ENCODE data around the gene MGLL.
"Not testable (repeated sequence)": the region's sequence is repeated elsewhere in the genome, so short reads cannot be mapped to it uniquely, and the experiment has no call there.

Gene MGLL

GRCh38 chr3:127662001-127662469 lies 160.3 kb downstream of the MGLL start:
- H3K27ac ChIP-seq = no peak overlapping the region
- TF ChIP-seq ZFX (IDR thresholded peaks at IDR 0.05) = no peak
- TF ChIP-seq, protein P1, sequence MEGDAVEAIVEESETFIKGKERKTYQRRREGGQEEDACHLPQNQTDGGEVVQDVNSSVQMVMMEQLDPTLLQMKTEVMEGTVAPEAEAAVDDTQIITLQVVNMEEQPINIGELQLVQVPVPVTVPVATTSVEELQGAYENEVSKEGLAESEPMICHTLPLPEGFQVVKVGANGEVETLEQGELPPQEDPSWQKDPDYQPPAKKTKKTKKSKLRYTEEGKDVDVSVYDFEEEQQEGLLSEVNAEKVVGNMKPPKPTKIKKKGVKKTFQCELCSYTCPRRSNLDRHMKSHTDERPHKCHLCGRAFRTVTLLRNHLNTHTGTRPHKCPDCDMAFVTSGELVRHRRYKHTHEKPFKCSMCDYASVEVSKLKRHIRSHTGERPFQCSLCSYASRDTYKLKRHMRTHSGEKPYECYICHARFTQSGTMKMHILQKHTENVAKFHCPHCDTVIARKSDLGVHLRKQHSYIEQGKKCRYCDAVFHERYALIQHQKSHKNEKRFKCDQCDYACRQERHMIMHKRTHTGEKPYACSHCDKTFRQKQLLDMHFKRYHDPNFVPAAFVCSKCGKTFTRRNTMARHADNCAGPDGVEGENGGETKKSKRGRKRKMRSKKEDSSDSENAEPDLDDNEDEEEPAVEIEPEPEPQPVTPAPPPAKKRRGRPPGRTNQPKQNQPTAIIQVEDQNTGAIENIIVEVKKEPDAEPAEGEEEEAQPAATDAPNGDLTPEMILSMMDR (conservative IDR thresholded peaks at IDR 0.05) = no peak

- no peak for TF ChIP-seq ZFX (IDR thresholded peaks at IDR 0.05)
- TF ChIP-seq, protein P1 (conservative IDR thresholded peaks at IDR 0.05) = no peak
- no peak overlapping the region for H3K27ac ChIP-seq
Measured at GRCh38 chr3:127661600-127661999, 160.7 kb downstream of the MGLL start.

DNA sequence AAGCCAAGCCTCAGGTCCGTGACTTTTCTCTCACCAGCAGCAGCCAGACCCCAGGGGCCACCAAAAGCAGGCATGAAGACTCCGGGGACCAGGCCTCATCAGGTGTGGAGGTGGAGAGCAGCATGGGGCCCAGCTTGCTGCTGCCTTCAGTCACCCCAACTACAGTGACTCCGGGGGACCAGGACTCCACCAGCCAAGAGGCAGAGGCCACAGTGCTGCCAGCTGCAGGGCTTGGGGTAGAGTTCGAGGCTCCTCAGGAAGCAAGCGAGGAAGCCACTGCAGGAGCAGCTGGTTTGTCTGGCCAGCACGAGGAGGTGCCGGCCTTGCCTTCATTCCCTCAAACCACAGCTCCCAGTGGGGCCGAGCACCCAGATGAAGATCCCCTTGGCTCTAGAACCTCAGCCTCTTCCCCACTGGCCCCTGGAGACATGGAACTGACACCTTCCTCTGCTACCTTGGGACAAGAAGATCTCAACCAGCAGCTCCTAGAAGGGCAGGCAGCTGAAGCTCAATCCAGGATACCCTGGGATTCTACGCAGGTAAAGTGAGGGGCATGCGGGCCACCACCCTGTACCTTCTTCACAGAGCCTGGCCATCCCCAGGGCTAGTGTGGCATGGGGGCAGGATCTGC lies 161.6 kb downstream of the MGLL start:
- TF ChIP-seq, protein P1 (conservative IDR thresholded peaks at IDR 0.05) = no peak
- TF ChIP-seq ZFX (IDR thresholded peaks at IDR 0.05) = no peak
- H3K27ac ChIP-seq = no peak overlapping the region

GRCh38 chr3:127658234-127658633 lies 164.1 kb downstream of the MGLL start:
- H3K27ac ChIP-seq = no peak overlapping the region
- TF ChIP-seq, protein P1 (conservative IDR thresholded peaks at IDR 0.05) = no peak
- TF ChIP-seq ZFX (IDR thresholded peaks at IDR 0.05) = no peak

GRCh38 chr3:127656906-127657305 lies 165.4 kb downstream of the MGLL start:
- TF ChIP-seq, protein P1 (conservative IDR thresholded peaks at IDR 0.05) = no peak
- no peak for TF ChIP-seq ZFX (IDR thresholded peaks at IDR 0.05)
- no peak overlapping the region for H3K27ac ChIP-seq

GRCh38 chr3:127655641-127656040 lies 166.7 kb downstream of the MGLL start:
- H3K27ac ChIP-seq = no peak overlapping the region
- TF ChIP-seq ZFX (IDR thresholded peaks at IDR 0.05) = no peak
- TF ChIP-seq, protein P1 (conservative IDR thresholded peaks at IDR 0.05) = no peak

DNA sequence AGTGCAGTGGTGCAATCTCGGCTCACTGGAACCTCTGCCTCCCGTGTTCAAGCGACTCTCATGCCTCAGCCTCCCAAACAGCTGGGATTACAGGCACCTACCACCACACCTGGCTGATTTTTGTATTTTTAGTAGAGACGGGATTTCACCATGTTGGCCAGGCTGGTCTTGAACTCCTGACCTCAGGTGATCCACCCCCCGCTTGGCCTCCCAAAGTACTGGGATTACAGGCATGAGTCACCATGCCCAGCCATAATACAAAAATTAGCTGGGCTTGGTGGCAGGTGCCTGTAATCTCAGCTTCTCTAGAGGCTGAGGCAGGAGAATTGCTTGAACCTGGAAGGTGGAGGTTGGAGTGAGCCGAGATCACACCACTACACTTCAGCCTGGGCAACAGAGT lies 167.3 kb downstream of the MGLL start:
- H3K27ac ChIP-seq = not testable (repeated sequence)

DNA sequence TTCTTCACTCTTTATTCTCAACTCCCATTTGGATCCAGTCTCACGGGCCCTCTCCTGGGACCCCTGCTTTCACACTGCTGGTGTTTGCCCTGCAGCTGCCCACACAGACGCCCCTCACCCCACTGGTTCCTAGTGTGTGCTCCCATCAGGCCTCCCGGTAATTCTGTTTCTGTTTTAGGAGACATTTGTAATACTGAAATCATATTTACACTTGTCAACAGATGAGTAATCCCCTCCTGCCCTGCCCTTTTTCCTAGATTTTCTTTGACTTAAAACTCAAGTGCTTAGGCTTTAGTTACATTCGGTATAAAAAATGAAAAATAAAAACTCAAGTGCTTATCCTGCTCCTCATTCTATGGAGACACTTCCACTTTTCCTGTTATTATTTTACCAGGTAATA lies 167.9 kb downstream of the MGLL start:
- TF ChIP-seq ZFX (IDR thresholded peaks at IDR 0.05) = no peak
- TF ChIP-seq, protein P1 (conservative IDR thresholded peaks at IDR 0.05) = no peak
- no peak overlapping the region for H3K27ac ChIP-seq

All from C4-2B (cell line).